ENCODE measurements around the gene HIVEP3.

GRCh38 chr1:41545996-41546832 is 372.5 kb downstream of the HIVEP3 start:
- TF ChIP-seq CTCF (IDR thresholded peaks at IDR 0.05) (no peak), POLR2A (IDR thresholded peaks at IDR 0.05) (no peak)

All from lower leg skin (tissue), 3 donors.